Measurements from ENCODE around the gene DISP3. TPM values are rescaled to one million over a fixed set of nuclear protein-coding genes. Genes with fewer than 3 reads are reported as not detected.

Gene DISP3
- total RNA-seq, 1 donor from 2014 or later: 0.17 TPM

DNA sequence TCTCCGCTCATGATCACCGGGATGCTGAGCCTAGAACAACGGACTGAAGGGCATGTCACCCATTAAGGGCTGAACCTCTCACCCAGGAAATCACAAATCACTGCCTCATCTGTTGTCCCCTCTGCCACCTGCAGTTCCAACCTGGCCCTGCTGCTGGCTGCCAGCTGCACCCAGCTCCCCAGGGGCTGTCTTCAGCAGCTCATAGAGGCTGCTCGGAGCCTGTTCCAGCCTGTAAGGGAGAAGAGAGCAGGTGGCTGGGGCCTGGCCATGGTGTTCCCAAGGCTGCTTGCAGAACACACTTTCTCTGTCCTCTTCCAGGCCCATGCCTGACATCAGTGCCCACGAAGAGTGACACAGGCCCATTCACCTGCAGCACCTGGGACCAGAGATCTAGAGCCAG is 44.5 kb upstream of the DISP3 start:
- H3K27me3 ChIP-seq (ENCODE audit: control insufficient read depth, insufficient read depth, low read length): peaks cover 13% of the 10 kb centered on the region
- no peak overlapping the region for H3K4me3 ChIP-seq (ENCODE audit: low read depth, low read length)
- DNase-seq (ENCODE audit: low read depth): no peak
- TF ChIP-seq CTCF (IDR thresholded peaks at IDR 0.05; ENCODE audit: insufficient read depth, low read length, poor library complexity, severe bottlenecking): no peak
- H3K36me3 ChIP-seq (ENCODE audit: control insufficient read depth, insufficient read depth, low read length): no peaks in the 10 kb centered on the region

GRCh38 chr1:11434926-11435325 is 44.0 kb upstream of the DISP3 start:
- no peak overlapping the region for H3K4me3 ChIP-seq (ENCODE audit: low read depth, low read length)
- DNase-seq (ENCODE audit: low read depth): no peak
- no peak for TF ChIP-seq CTCF (IDR thresholded peaks at IDR 0.05; ENCODE audit: insufficient read depth, low read length, poor library complexity, severe bottlenecking)
- peaks cover 13% of the 10 kb centered on the region for H3K27me3 ChIP-seq (ENCODE audit: control insufficient read depth, insufficient read depth, low read length)
- no peaks in the 10 kb centered on the region for H3K36me3 ChIP-seq (ENCODE audit: control insufficient read depth, insufficient read depth, low read length)

GRCh38 chr1:11438996-11439395 is 40.0 kb upstream of the DISP3 start:
- H3K4me3 ChIP-seq (ENCODE audit: low read depth, low read length): no peak overlapping the region
- TF ChIP-seq CTCF (IDR thresholded peaks at IDR 0.05; ENCODE audit: insufficient read depth, low read length, poor library complexity, severe bottlenecking): no peak
- no peaks in the 10 kb centered on the region for H3K36me3 ChIP-seq (ENCODE audit: control insufficient read depth, insufficient read depth, low read length)
- H3K27me3 ChIP-seq (ENCODE audit: control insufficient read depth, insufficient read depth, low read length): peaks cover 21% of the 10 kb centered on the region
- DNase-seq (ENCODE audit: low read depth): no peak

GRCh38 chr1:11441211-11441952 is 37.6 kb upstream of the DISP3 start:
- no peaks in the 10 kb centered on the region for H3K36me3 ChIP-seq (ENCODE audit: control insufficient read depth, insufficient read depth, low read length)
- H3K27me3 ChIP-seq (ENCODE audit: control insufficient read depth, insufficient read depth, low read length): peaks cover 18% of the 10 kb centered on the region
- no peak for TF ChIP-seq CTCF (IDR thresholded peaks at IDR 0.05; ENCODE audit: insufficient read depth, low read length, poor library complexity, severe bottlenecking)
- no peak overlapping the region for H3K4me3 ChIP-seq (ENCODE audit: low read depth, low read length)
- DNase-seq (ENCODE audit: low read depth): no peak

- TF ChIP-seq CTCF (IDR thresholded peaks at IDR 0.05; ENCODE audit: insufficient read depth, low read length, poor library complexity, severe bottlenecking): no peak
- Histone ChIP-seq H3K36me3 (ENCODE audit: control insufficient read depth, insufficient read depth, low read length) (no peaks in the 10 kb centered on the region), H3K27me3 (ENCODE audit: control insufficient read depth, insufficient read depth, low read length) (peaks cover 18% of the 10 kb centered on the region)
Observed at GRCh38 chr1:11443043-11443442, 35.9 kb upstream of the DISP3 start.

More at GRCh38 chr1:11443043-11443442, 35.9 kb upstream of the DISP3 start:
- H3K4me3 ChIP-seq (ENCODE audit: low read depth, low read length): no peak overlapping the region
- no peak for DNase-seq (ENCODE audit: low read depth)

All from kidney epithelial cell (primary cell).